Neural progenitor cell (in vitro differentiated cells): ENCODE measurements around the gene FMNL2. TPM values are rescaled to one million over a fixed set of nuclear protein-coding genes. Genes with fewer than 3 reads are reported as not detected.

Experiments used
- DNase-seq: peaks from one replicate; pipeline ENCODE4 v3.0.0-alpha.2; 2016; ENCODE audit warnings: low spot score
- H2AFZ ChIP-seq: fragments of 200-600 bp; sonication (generic); replicated peaks from 2 replicates; pipeline ENCODE4 v1.6.1; 2016; ENCODE audit warnings: antibody characterized with exemption
- H3F3A ChIP-seq: fragments of 200-600 bp; sonication (generic); 2 replicates; pipeline ENCODE4 v1.6.1; 2016; ENCODE audit warnings: antibody characterized with exemption, low read depth
- H3K27ac ChIP-seq: fragments of 200-600 bp; sonication (generic); 2 replicates; pipeline ENCODE4 v1.5.1; 2016; ENCODE audit warnings: mild to moderate bottlenecking
- H3K27me3 ChIP-seq: fragments of 200-600 bp; sonication (generic); 2 replicates; pipeline ENCODE4 v1.6.1; 2016; ENCODE audit warnings: mild to moderate bottlenecking, moderate library complexity
- H3K36me3 ChIP-seq: fragments of 200-600 bp; sonication (generic); 2 replicates; pipeline ENCODE4 v1.5.1; 2016
- H3K4me1 ChIP-seq: fragments of 200-600 bp; sonication (generic); 2 replicates; pipeline ENCODE4 v1.6.1; 2016; ENCODE audit warnings: mixed run types
- H3K4me2 ChIP-seq: fragments of 200-600 bp; sonication (generic); 2 replicates; pipeline ENCODE4 v1.6.1; 2016
- H3K4me3 ChIP-seq: fragments of 200-600 bp; sonication (generic); 2 replicates; pipeline ENCODE4 v1.5.1; 2016
- H3K79me2 ChIP-seq: fragments of 200-600 bp; sonication (generic); 2 replicates; pipeline ENCODE4 v1.6.1; 2016; ENCODE audit warnings: low read depth
- H3K9ac ChIP-seq: fragments of 200-600 bp; sonication (generic); 2 replicates; pipeline ENCODE4 v1.6.1; 2016
- H3K9me3 ChIP-seq: fragments of 200-600 bp; sonication (generic); 2 replicates; pipeline ENCODE4 v1.5.1; 2016; ENCODE audit warnings: low read depth
- H4K20me1 ChIP-seq: fragments of 200-600 bp; sonication (generic); 2 replicates; pipeline ENCODE4 v1.6.1; 2016; ENCODE audit warnings: low read depth
- H3K27ac Mint-ChIP-seq: 3 replicates; pipeline ENCODE4 v1.8.0; 2021; ENCODE audit warnings: mixed read lengths
- H3K27me3 Mint-ChIP-seq: 2 replicates; pipeline ENCODE4 v1.8.0; 2022; ENCODE audit warnings: low read depth, mild to moderate bottlenecking, inconsistent platforms, moderate library complexity, mixed read lengths; ENCODE audit not compliant: insufficient read depth
- H3K36me3 Mint-ChIP-seq: 3 replicates; pipeline ENCODE4 v1.8.0; 2021; ENCODE audit warnings: mixed read lengths
- H3K4me1 Mint-ChIP-seq: 3 replicates; pipeline ENCODE4 v1.8.0; 2021; ENCODE audit warnings: mixed read lengths
- H3K4me3 Mint-ChIP-seq: 3 replicates; pipeline ENCODE4 v1.8.0; 2021; ENCODE audit warnings: mild to moderate bottlenecking, moderate library complexity, mixed read lengths
- H3K9me3 Mint-ChIP-seq: 3 replicates; pipeline ENCODE4 v1.8.0; 2020; ENCODE audit warnings: mixed read lengths
- CTCF ChIP-seq: fragments of 200-600 bp; sonication (generic); IDR thresholded peaks from 2 replicates; pipeline ENCODE4 v1.5.1; 2017; ENCODE audit warnings: antibody characterized with exemption, mild to moderate bottlenecking
- EZH2 ChIP-seq: fragments of 200-600 bp; sonication (generic); IDR thresholded peaks from 2 replicates; pipeline ENCODE4 v1.6.1; 2017; ENCODE audit warnings: antibody characterized with exemption, mild to moderate bottlenecking, moderate library complexity
- EZH2phosphoT487 ChIP-seq: fragments of 200-600 bp; sonication (generic); IDR thresholded peaks from 2 replicates; pipeline ENCODE4 v1.6.1; 2017; ENCODE audit warnings: antibody characterized with exemption
- total RNA-seq: library from RNA; depleted of rRNA; stranded (reverse); fragments of >200 nt; gene quantifications from 2 replicates; pipeline ENCODE4 v1.2.3, GENCODE V29; 2015; ENCODE audit warnings: low replicate concordance

Gene FMNL2
- total RNA-seq, 1 donor from 2014 or later = 99.7 TPM

- peaks cover 14% of the 10 kb centered on the region for H3K36me3 Mint-ChIP-seq
- no peaks in the 10 kb centered on the region for H3K9me3 Mint-ChIP-seq
- Histone ChIP-seq H3K4me1 (peaks cover 13% of the 10 kb centered on the region), H3F3A (no peaks in the 10 kb centered on the region), H3K27ac (no peak overlapping the region), H3K36me3 (no peaks in the 10 kb centered on the region), H4K20me1 (peaks cover 6% of the 10 kb centered on the region), H3K9me3 (no peaks in the 10 kb centered on the region), H3K9ac (no peak overlapping the region), H3K79me2 (peaks cover 5% of the 10 kb centered on the region), H3K4me2 (no peak overlapping the region), H2AFZ (no peak overlapping the region), H3K4me3 (no peak overlapping the region), H3K27me3 (no peaks in the 10 kb centered on the region)
- DNase-seq = no peak
- no peak overlapping the region for H3K27ac Mint-ChIP-seq
- TF ChIP-seq EZH2phosphoT487 (no peak), CTCF (no peak), EZH2 (no peak)
- H3K4me1 Mint-ChIP-seq = peaks cover 17% of the 10 kb centered on the region
- no peak overlapping the region for H3K4me3 Mint-ChIP-seq
- peaks cover 2% of the 10 kb centered on the region for H3K27me3 Mint-ChIP-seq
Observed at GRCh38 chr2:152549423-152549822, 214.4 kb downstream of the FMNL2 start.

GRCh38 chr2:152550386-152550785 is 215.4 kb downstream of the FMNL2 start:
- Histone ChIP-seq H3K4me1 (peaks cover 4% of the 10 kb centered on the region), H3F3A (no peaks in the 10 kb centered on the region), H3K9me3 (no peaks in the 10 kb centered on the region), H3K27ac (no peak overlapping the region), H3K79me2 (peaks cover 5% of the 10 kb centered on the region), H3K36me3 (no peaks in the 10 kb centered on the region), H4K20me1 (peaks cover 6% of the 10 kb centered on the region), H2AFZ (no peak overlapping the region), H3K4me3 (no peak overlapping the region), H3K27me3 (no peaks in the 10 kb centered on the region), H3K9ac (no peak overlapping the region), H3K4me2 (no peak overlapping the region)
- no peak overlapping the region for H3K27ac Mint-ChIP-seq
- H3K4me1 Mint-ChIP-seq = peaks cover 8% of the 10 kb centered on the region
- H3K9me3 Mint-ChIP-seq = no peaks in the 10 kb centered on the region
- H3K36me3 Mint-ChIP-seq = peaks cover 14% of the 10 kb centered on the region
- no peaks in the 10 kb centered on the region for H3K27me3 Mint-ChIP-seq
- DNase-seq = no peak
- no peak overlapping the region for H3K4me3 Mint-ChIP-seq
- TF ChIP-seq EZH2phosphoT487 (no peak), CTCF (no peak), EZH2 (no peak)

- DNase-seq = no peak
- Histone ChIP-seq H3K79me2 (peaks cover 5% of the 10 kb centered on the region), H3K4me2 (no peak overlapping the region), H3F3A (no peaks in the 10 kb centered on the region), H3K27me3 (no peaks in the 10 kb centered on the region), H3K27ac (no peak overlapping the region), H3K36me3 (no peaks in the 10 kb centered on the region), H2AFZ (no peak overlapping the region), H3K9ac (no peak overlapping the region), H3K9me3 (no peaks in the 10 kb centered on the region), H3K4me1 (no peaks in the 10 kb centered on the region), H3K4me3 (no peak overlapping the region), H4K20me1 (peaks cover 17% of the 10 kb centered on the region)
- H3K27me3 Mint-ChIP-seq = no peaks in the 10 kb centered on the region
- H3K9me3 Mint-ChIP-seq = no peaks in the 10 kb centered on the region
- peaks cover 8% of the 10 kb centered on the region for H3K36me3 Mint-ChIP-seq
- TF ChIP-seq EZH2 (no peak), CTCF (no peak), EZH2phosphoT487 (no peak)
- H3K4me1 Mint-ChIP-seq = peaks cover 6% of the 10 kb centered on the region
- no peak overlapping the region for H3K27ac Mint-ChIP-seq
- H3K4me3 Mint-ChIP-seq = no peak overlapping the region
Observed at GRCh38 chr2:152552888-152553287, 217.9 kb downstream of the FMNL2 start.
